ENCODE data around the gene GALNT15. TPM values are rescaled to one million over a fixed set of nuclear protein-coding genes. Genes with fewer than 3 reads are reported as not detected.

GALNT15 gene
- total and polyA plus RNA-seq, 2 donors (not counting 1 experiment from before 2014, with no cell fraction given), result not detected

GRCh38 chr3:16265455-16265786 lies 90.9 kb downstream of the GALNT15 start:
- H3K27ac Mint-ChIP-seq, result peak overlapping the region; percentile 99
- Histone ChIP-seq H3K4me1 (ENCODE audit: control insufficient read depth in 2 of 2, insufficient read depth in 2 of 2, low read length in 2 of 2) (peaks cover 12 to 13% of the 10 kb centered on the region in 2 donors), H4K20me1 (ENCODE audit: control insufficient read depth, insufficient read depth, low read length, poor library complexity, severe bottlenecking) (peaks cover 5% of the 10 kb centered on the region), H3K27me3 (replicated peaks in 1 of 4; ENCODE audit: control extremely low read depth in 1 of 4, control insufficient read depth in 3 of 4, insufficient read depth in 4 of 4, low read length in 3 of 4) (no peaks in the 10 kb centered on the region), H3K27ac (ENCODE audit: low read length in 2 of 2) (peak overlapping the region; percentile 85 to 97), H3K9me3 (ENCODE audit: control extremely low read depth in 1 of 3, control insufficient read depth in 2 of 3, insufficient read depth in 1 of 3, low read length in 2 of 3) (no peaks in the 10 kb centered on the region), H3K4me3 (ENCODE audit: control extremely low read depth in 1 of 5, extremely low read depth in 1 of 5, insufficient read depth in 1 of 5, low read depth in 2 of 5, low read length in 4 of 5) (peak overlapping the region; percentile 80 to 97 (median 90)), H3K4me2 (replicated peaks; ENCODE audit: low read depth, low read length, poor library complexity, severe bottlenecking) (peak overlapping the region; percentile 87), H3K9ac (ENCODE audit: low read length) (peak overlapping the region; percentile 96), H2AFZ (ENCODE audit: insufficient read depth, low read depth, low read length, poor library complexity, severe bottlenecking) (peak overlapping the region; percentile 98), H3K36me3 (replicated peaks in 1 of 2; ENCODE audit: control extremely low read depth in 1 of 2, control insufficient read depth in 1 of 2, extremely low read depth in 1 of 2, insufficient read depth in 2 of 2, low read length in 1 of 2) (peaks cover 3 to 5% of the 10 kb centered on the region in 2 experiments), H3K79me2 (ENCODE audit: control insufficient read depth, insufficient read depth, low read length) (peaks cover 56% of the 10 kb centered on the region)
- no peak for ATAC-seq (ENCODE audit: low read depth)
- H3K27me3 Mint-ChIP-seq, result no peaks in the 10 kb centered on the region
- ChIA-PET POLR2A (interaction anchor here (0.6 to 1.8 kb wide), 3 partner anchors 247 to 696 kb away, joined by 3 to 6 read pairs (median 5); partner anchors contain the start of gene RFTN1), CTCF (interaction anchor here (1.0 to 7.6 kb wide), 5 partner anchors 9 to 924 kb away, joined by 3 to 76 read pairs (median 3); no protein-coding TSS in a partner anchor)
- intact Hi-C loops (cut with micrococcal nuclease), result loop anchor here (1.0 to 10.0 kb wide), 10 partner anchors 107 to 1477 kb away; partner anchors contain the start of genes BTD, CAPN7, EAF1 and HACL1
- no peak for TF ChIP-seq CTCF (IDR thresholded peaks at IDR 0.05)
- no peak for TF ChIP-seq EZH2 (IDR thresholded peaks at IDR 0.05; ENCODE audit: borderline replicate concordance, insufficient read depth, low read depth, low read length, poor library complexity, severe bottlenecking)
- H3K4me3 Mint-ChIP-seq, result peak overlapping the region; percentile 99
- WGBS (ENCODE audit: insufficient coverage), result 0% methylated on average over 3 of the region's 6 CpGs
- H3K9me3 Mint-ChIP-seq (ENCODE audit: insufficient read depth), result no peaks in the 10 kb centered on the region
- DNase-seq, result no peak
- H3K4me1 Mint-ChIP-seq, result peaks cover 25% of the 10 kb centered on the region

- no peaks in the 10 kb centered on the region for H3K27me3 Mint-ChIP-seq
- POLR2A ChIA-PET, result no interaction called here
- H2AFZ ChIP-seq (ENCODE audit: insufficient read depth, low read depth, low read length, poor library complexity, severe bottlenecking), result no peak overlapping the region
- H3K36me3 ChIP-seq (replicated peaks in 1 of 2; ENCODE audit: control extremely low read depth in 1 of 2, control insufficient read depth in 1 of 2, extremely low read depth in 1 of 2, insufficient read depth in 2 of 2, low read length in 1 of 2), result peaks cover 8 to 9% of the 10 kb centered on the region in 2 experiments
- WGBS (ENCODE audit: insufficient coverage), result no CpG with 5 or more reads among the region's 3 CpGs
- CTCF ChIA-PET, result interaction anchor here (6.3 to 7.6 kb wide), 2 partner anchors 24 to 286 kb away, joined by 76 read pairs; no protein-coding TSS in a partner anchor
- ATAC-seq (ENCODE audit: low read depth), result no peak
- no peak overlapping the region for H3K4me3 ChIP-seq (ENCODE audit: control extremely low read depth in 1 of 5, extremely low read depth in 1 of 5, insufficient read depth in 1 of 5, low read depth in 2 of 5, low read length in 4 of 5)
- H3K4me1 ChIP-seq (ENCODE audit: control insufficient read depth in 2 of 2, insufficient read depth in 2 of 2, low read length in 2 of 2), result peaks cover 12 to 13% of the 10 kb centered on the region in 2 donors
- TF ChIP-seq EZH2 (IDR thresholded peaks at IDR 0.05; ENCODE audit: borderline replicate concordance, insufficient read depth, low read depth, low read length, poor library complexity, severe bottlenecking) (no peak), CTCF (IDR thresholded peaks at IDR 0.05) (no peak)
- no peak overlapping the region for H3K4me2 ChIP-seq (replicated peaks; ENCODE audit: low read depth, low read length, poor library complexity, severe bottlenecking)
- peak overlapping the region; percentile 8 for H3K4me3 Mint-ChIP-seq
- H3K9ac ChIP-seq (ENCODE audit: low read length), result no peak overlapping the region
- H3K9me3 Mint-ChIP-seq (ENCODE audit: insufficient read depth), result no peaks in the 10 kb centered on the region
- no peak overlapping the region for H3K27ac Mint-ChIP-seq
- peaks cover 56% of the 10 kb centered on the region for H3K79me2 ChIP-seq (ENCODE audit: control insufficient read depth, insufficient read depth, low read length)
- DNase-seq, result no peak
- peaks cover 5% of the 10 kb centered on the region for H4K20me1 ChIP-seq (ENCODE audit: control insufficient read depth, insufficient read depth, low read length, poor library complexity, severe bottlenecking)
- intact Hi-C loops (cut with micrococcal nuclease), result loop anchor here (5.0 to 10.0 kb wide), 3 partner anchors 106 to 966 kb away; partner anchors contain the start of genes EAF1 and METTL6
- no peak overlapping the region for H3K27ac ChIP-seq (ENCODE audit: low read length in 2 of 2)
- no peaks in the 10 kb centered on the region for H3K9me3 ChIP-seq (ENCODE audit: control extremely low read depth in 1 of 3, control insufficient read depth in 2 of 3, insufficient read depth in 1 of 3, low read length in 2 of 3)
- H3K27me3 ChIP-seq (replicated peaks in 1 of 4; ENCODE audit: control extremely low read depth in 1 of 4, control insufficient read depth in 3 of 4, insufficient read depth in 4 of 4, low read length in 3 of 4), result no peaks in the 10 kb centered on the region
- peaks cover 25% of the 10 kb centered on the region for H3K4me1 Mint-ChIP-seq
Measured at GRCh38 chr3:16266714-16267113, 92.2 kb downstream of the GALNT15 start.

Data from B cell (primary cell).